ENCODE measurements around the gene SVIP.

The SVIP gene

DNA sequence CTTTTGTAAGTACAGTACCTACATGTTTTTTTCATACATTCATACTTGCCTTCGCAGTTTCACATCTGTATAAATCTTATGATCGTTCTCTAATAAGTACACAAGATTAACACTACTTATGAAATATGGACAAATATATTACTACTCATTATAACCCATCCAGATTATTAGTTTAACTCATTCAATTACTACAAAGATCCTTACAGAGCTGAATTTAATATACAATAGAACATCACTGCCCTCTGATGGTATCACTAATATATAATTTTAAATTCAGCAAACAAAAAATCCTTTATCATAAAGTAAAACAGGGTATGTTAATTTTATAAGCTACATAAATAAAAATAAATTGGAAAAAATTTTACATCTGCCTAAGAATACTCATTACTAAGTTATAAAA, 7.4 kb downstream of the SVIP start:
- H3K9me3 ChIP-seq, result no peaks in the 10 kb centered on the region
- H3K36me3 ChIP-seq, result no peaks in the 10 kb centered on the region
- H3K4me3 ChIP-seq (ENCODE audit: low read depth, low read length), result no peak overlapping the region
- no peaks in the 10 kb centered on the region for H3K4me1 ChIP-seq
- TF ChIP-seq, protein P1, sequence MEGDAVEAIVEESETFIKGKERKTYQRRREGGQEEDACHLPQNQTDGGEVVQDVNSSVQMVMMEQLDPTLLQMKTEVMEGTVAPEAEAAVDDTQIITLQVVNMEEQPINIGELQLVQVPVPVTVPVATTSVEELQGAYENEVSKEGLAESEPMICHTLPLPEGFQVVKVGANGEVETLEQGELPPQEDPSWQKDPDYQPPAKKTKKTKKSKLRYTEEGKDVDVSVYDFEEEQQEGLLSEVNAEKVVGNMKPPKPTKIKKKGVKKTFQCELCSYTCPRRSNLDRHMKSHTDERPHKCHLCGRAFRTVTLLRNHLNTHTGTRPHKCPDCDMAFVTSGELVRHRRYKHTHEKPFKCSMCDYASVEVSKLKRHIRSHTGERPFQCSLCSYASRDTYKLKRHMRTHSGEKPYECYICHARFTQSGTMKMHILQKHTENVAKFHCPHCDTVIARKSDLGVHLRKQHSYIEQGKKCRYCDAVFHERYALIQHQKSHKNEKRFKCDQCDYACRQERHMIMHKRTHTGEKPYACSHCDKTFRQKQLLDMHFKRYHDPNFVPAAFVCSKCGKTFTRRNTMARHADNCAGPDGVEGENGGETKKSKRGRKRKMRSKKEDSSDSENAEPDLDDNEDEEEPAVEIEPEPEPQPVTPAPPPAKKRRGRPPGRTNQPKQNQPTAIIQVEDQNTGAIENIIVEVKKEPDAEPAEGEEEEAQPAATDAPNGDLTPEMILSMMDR (IDR thresholded peaks at IDR 0.05; ENCODE audit: low read depth, low read length), result no peak
- H3K27me3 ChIP-seq, result no peaks in the 10 kb centered on the region
- DNase-seq, result no peak

DNA sequence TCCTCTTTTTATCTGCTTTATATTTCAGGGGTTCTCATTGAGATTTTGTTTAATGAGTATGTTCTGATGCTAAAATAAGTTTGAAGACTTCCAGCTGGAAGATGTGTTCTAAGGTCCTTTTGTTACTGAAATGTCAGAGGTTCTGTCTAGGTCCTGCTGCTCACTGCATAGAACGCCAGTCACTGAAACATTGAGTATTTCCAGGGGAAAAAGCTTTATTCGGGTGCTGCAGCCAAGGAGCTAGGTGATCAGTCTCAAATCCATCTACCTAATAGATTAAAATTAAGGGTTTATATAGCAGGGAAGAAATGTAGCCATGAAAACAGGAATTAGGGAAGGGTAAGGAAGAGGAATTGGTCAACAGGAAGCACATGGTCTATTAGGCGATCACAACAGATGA, 19.7 kb downstream of the SVIP start:
- H3K9me3 ChIP-seq, result no peaks in the 10 kb centered on the region
- H3K27me3 ChIP-seq, result no peaks in the 10 kb centered on the region
- H3K36me3 ChIP-seq, result no peaks in the 10 kb centered on the region
- no peaks in the 10 kb centered on the region for H3K4me1 ChIP-seq
- DNase-seq, result no peak
- no peak overlapping the region for H3K4me3 ChIP-seq (ENCODE audit: low read depth, low read length)
- TF ChIP-seq, protein P1 (IDR thresholded peaks at IDR 0.05; ENCODE audit: low read depth, low read length), result no peak

DNA sequence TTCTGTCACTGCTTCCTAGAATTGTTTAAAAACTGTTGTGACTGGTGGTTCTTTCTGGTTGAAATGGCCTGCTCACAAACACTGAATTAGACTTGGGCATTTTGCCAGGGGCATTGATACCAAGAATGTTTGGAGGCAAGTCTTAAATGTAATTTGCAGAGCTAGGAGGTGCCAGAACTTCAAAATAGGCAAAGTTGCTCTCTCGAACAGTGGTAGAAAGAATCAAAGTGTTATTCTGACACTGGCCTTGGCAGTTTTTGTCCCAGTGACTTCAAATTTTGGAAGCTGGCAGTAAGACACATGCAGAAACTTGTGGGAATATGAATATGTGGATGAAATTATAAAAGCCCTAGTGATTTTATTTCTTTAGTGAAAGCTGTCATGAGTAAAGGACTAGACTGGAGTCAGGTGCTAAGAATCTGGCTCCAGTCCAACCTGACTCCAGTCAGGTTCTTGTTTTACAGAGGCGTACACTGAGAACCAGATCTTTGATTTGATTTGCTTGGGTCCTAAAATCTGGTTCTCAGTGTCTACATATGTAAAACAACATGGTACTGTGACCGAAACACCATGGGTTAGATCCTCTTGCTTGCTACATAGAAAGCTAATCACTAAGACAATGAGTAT, 20.9 kb downstream of the SVIP start:
- Histone ChIP-seq H3K27me3 (no peaks in the 10 kb centered on the region), H3K36me3 (no peaks in the 10 kb centered on the region), H3K4me1 (no peaks in the 10 kb centered on the region), H3K4me3 (ENCODE audit: low read depth, low read length) (no peak overlapping the region), H3K9me3 (no peaks in the 10 kb centered on the region)
- DNase-seq, result no peak
- TF ChIP-seq, protein P1 (IDR thresholded peaks at IDR 0.05; ENCODE audit: low read depth, low read length), result no peak

DNA sequence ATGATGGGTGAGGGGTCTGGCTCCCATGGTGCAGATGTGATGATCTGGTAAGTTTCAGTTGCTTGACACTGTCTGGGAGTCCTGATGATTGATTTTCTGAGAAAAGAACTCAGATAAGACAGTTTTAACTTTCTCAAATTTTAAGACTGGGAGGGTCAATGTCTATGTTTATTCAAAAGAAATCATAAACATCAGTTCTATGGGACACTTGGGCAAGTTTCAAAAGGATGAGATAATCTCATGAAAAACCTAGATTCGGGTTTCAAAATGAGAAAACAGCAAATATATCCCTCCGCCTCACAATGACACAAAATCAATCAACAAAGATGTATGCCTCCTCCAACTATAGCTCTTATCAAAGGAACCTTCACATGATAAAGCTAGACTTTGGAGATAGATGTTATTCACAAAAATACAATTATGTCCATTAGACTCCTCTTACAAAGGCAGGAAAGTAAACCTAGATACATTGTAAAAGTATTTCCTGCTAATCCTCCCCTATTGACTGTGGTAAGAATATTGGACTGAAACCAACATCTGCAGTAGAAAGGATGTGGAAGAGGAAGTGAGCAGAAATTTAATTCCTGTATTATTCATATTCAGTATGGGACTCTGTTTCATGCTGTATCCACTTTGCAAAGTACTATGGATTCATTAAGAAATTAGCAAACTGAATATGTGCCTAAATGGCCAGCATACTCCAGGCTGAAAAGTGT, 21.6 kb downstream of the SVIP start:
- no peaks in the 10 kb centered on the region for H3K27me3 ChIP-seq
- H3K9me3 ChIP-seq, result no peaks in the 10 kb centered on the region
- DNase-seq, result no peak
- no peaks in the 10 kb centered on the region for H3K36me3 ChIP-seq
- no peaks in the 10 kb centered on the region for H3K4me1 ChIP-seq
- H3K4me3 ChIP-seq (ENCODE audit: low read depth, low read length), result no peak overlapping the region
- TF ChIP-seq, protein P1 (IDR thresholded peaks at IDR 0.05; ENCODE audit: low read depth, low read length), result no peak

DNA sequence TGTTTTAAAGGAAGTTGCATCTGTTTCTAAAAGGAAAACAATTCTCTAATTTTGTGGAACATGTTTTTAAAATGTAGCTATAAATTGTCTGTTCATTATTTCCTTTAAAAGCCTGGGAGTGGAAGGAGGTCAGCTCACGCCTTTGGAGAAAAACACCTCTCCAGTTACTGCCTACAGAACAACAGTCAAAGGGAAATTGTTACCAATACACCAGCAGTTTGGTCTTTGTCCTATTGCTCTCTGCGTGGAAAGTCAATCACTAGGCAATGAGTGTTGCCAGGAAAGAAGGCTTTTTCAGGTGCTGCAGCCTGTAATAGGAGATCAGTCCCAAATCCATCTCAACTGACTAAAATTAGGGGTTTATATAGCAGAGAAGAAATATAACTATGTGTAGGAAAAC, 22.2 kb downstream of the SVIP start:
- H3K9me3 ChIP-seq, result no peaks in the 10 kb centered on the region
- no peak for DNase-seq
- H3K4me1 ChIP-seq, result no peaks in the 10 kb centered on the region
- H3K4me3 ChIP-seq (ENCODE audit: low read depth, low read length), result no peak overlapping the region
- TF ChIP-seq, protein P1 (IDR thresholded peaks at IDR 0.05; ENCODE audit: low read depth, low read length), result no peak
- H3K27me3 ChIP-seq, result no peaks in the 10 kb centered on the region
- no peaks in the 10 kb centered on the region for H3K36me3 ChIP-seq

DNA sequence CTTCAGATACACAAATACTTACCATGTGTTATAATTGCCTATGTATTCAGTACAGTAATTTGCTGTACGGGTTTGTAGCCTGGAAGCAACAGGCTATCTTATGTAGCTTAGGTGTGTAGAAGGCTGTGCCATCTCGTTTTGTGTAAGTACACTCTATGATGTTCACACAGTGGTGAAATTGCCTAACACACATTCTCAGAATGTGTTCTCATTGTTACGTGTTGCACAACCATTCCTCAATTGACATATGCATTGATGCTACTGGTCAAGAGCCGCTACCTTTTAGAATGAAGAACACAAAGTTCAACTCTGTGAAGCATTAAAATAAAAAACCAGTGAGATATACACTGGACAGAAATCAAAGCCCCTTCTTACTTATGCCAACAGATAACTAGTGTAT, 26.7 kb downstream of the SVIP start:
- Histone ChIP-seq H3K4me3 (ENCODE audit: low read depth, low read length) (no peak overlapping the region), H3K4me1 (no peaks in the 10 kb centered on the region), H3K9me3 (no peaks in the 10 kb centered on the region), H3K27me3 (no peaks in the 10 kb centered on the region), H3K36me3 (no peaks in the 10 kb centered on the region)
- no peak for DNase-seq
- TF ChIP-seq, protein P1 (IDR thresholded peaks at IDR 0.05; ENCODE audit: low read depth, low read length), result no peak

Measured in BE2C (cell line).